Keratinocyte (primary cell): ENCODE measurements around the gene FIP1L1. TPM values are rescaled to one million over a fixed set of nuclear protein-coding genes. Genes with fewer than 3 reads are reported as not detected.

ENCODE experiments used
- DNase-seq: peaks from one replicate; pipeline ENCODE4 v3.0.0-alpha.2; 2011; ENCODE audit warnings: low read depth, missing footprints, low spot score
- FAIRE-seq: peaks from 2 replicates; lab custom pipeline; 2011; peaks lifted over from hg19 to GRCh38; lab: Jason Lieb, UNC
- H2AFZ ChIP-seq: 2 replicates; pipeline ENCODE4 v1.6.0; 2012; ENCODE audit warnings: low read length, control low read depth, inconsistent platforms; ENCODE audit not compliant: control insufficient read depth
- H3K27ac ChIP-seq: 2 replicates; pipeline ENCODE4 v1.5.1; 2011; ENCODE audit warnings: low read length; ENCODE audit not compliant: control insufficient read depth, insufficient read depth
- H3K27me3 ChIP-seq: 3 replicates; pipeline ENCODE4 v1.6.0; 2011; ENCODE audit warnings: low read length; ENCODE audit not compliant: control insufficient read depth, insufficient read depth; ENCODE audit errors: extremely low read depth
- H3K36me3 ChIP-seq, 2 experiments: 2 replicates in 1 of 2; 3 replicates in 1 of 2; pipeline ENCODE4 v1.5.1; 2011; ENCODE audit warnings: low read length in 2 of 2, mild to moderate bottlenecking in 1 of 2; ENCODE audit not compliant: control insufficient read depth in 2 of 2, insufficient read depth in 2 of 2; ENCODE audit errors: extremely low read depth in 1 of 2
- H3K4me1 ChIP-seq: 3 replicates; pipeline ENCODE4 v1.5.1; 2011; ENCODE audit warnings: low read length; ENCODE audit not compliant: control insufficient read depth, insufficient read depth; ENCODE audit errors: extremely low read depth
- H3K4me2 ChIP-seq: 3 replicates; pipeline ENCODE4 v1.6.0; 2011; ENCODE audit warnings: low read depth, low read length; ENCODE audit not compliant: control insufficient read depth, insufficient read depth; ENCODE audit errors: extremely low read depth
- H3K4me3 ChIP-seq, 3 experiments: fragments of 200-600 bp in 1 of 3; sonication (generic) in 1 of 3; 2 replicates in 2 of 3; 3 replicates in 1 of 3; pipeline ENCODE4 v1.5.1; 2011 to 2016; ENCODE audit warnings: low read length in 3 of 3, mild to moderate bottlenecking in 3 of 3, control low read depth in 2 of 3, inconsistent platforms in 1 of 3, low read depth in 1 of 3, mixed read lengths in 1 of 3, mixed run types in 1 of 3, moderate library complexity in 1 of 3; ENCODE audit not compliant: control insufficient read depth in 2 of 3, insufficient read depth in 2 of 3; ENCODE audit errors: extremely low read depth in 1 of 3
- H3K79me2 ChIP-seq: 2 replicates; pipeline ENCODE4 v1.6.0; 2012; ENCODE audit warnings: low read length; ENCODE audit not compliant: control insufficient read depth, insufficient read depth
- H3K9ac ChIP-seq: 3 replicates; pipeline ENCODE4 v1.6.0; 2011; ENCODE audit warnings: low read length; ENCODE audit not compliant: control insufficient read depth, insufficient read depth; ENCODE audit errors: extremely low read depth
- H3K9me1 ChIP-seq: 3 replicates; pipeline ENCODE4 v1.6.0; 2011; ENCODE audit warnings: low read length; ENCODE audit not compliant: control insufficient read depth, insufficient read depth; ENCODE audit errors: extremely low read depth
- H3K9me3 ChIP-seq: 2 replicates; pipeline ENCODE4 v1.5.1; 2012; ENCODE audit warnings: low read depth, low read length; ENCODE audit not compliant: control insufficient read depth
- H4K20me1 ChIP-seq: 3 replicates; pipeline ENCODE4 v1.6.0; 2011; ENCODE audit warnings: low read length; ENCODE audit not compliant: control insufficient read depth, insufficient read depth; ENCODE audit errors: extremely low read depth
- CTCF ChIP-seq, 3 experiments: IDR thresholded peaks in 1 of 3; conservative IDR thresholded peaks in 1 of 3; optimal IDR thresholded peaks in 1 of 3; 2 replicates in 2 of 3; 3 replicates in 1 of 3; pipeline versions ENCODE3 to v1.5.1; 2011; ENCODE audit warnings: low read length in 3 of 3, mild to moderate bottlenecking in 3 of 3, moderate library complexity in 2 of 3, control low read depth in 1 of 3, inconsistent platforms in 1 of 3; ENCODE audit not compliant: insufficient read depth in 2 of 3; ENCODE audit errors: extremely low read depth in 1 of 3
- EZH2 ChIP-seq: IDR thresholded peaks from one replicate; pipeline ENCODE4 v1.6.1; 2012; ENCODE audit warnings: inconsistent platforms, mild to moderate bottlenecking, low read length, moderate library complexity
- dilution Hi-C: fragments of 300-500 bp; cut with MboI; formaldehyde crosslinking; loops from one replicate; pipeline ENCODE4 v1.7.0; 2020; ENCODE audit warnings: low sequenced_read_pairs; ENCODE audit not compliant: extremely low pct_ligation_motif_present
- polyA plus RNA-seq, 5 experiments: library from polyadenylated mRNA; depleted of rRNA in 3 of 5; stranded (reverse) in 3 of 5; stranded (forward) in 1 of 5; unstranded in 1 of 5; fragments of >200 nt; gene quantifications; 1 replicate in 1 of 5; 2 replicates in 3 of 5; 3 replicates in 1 of 5; pipeline versions ENCODE4 v1.2.1 to v1.2.3, GENCODE V29; 2011 to 2012; ENCODE audit warnings: missing spikeins in 2 of 5, low read depth in 1 of 5, low replicate concordance in 1 of 5

The FIP1L1 gene
- polyA plus RNA-seq, 1 donor (not counting 4 experiments of a cell fraction or from before 2014, with no cell fraction given) = 36.7 TPM

DNA sequence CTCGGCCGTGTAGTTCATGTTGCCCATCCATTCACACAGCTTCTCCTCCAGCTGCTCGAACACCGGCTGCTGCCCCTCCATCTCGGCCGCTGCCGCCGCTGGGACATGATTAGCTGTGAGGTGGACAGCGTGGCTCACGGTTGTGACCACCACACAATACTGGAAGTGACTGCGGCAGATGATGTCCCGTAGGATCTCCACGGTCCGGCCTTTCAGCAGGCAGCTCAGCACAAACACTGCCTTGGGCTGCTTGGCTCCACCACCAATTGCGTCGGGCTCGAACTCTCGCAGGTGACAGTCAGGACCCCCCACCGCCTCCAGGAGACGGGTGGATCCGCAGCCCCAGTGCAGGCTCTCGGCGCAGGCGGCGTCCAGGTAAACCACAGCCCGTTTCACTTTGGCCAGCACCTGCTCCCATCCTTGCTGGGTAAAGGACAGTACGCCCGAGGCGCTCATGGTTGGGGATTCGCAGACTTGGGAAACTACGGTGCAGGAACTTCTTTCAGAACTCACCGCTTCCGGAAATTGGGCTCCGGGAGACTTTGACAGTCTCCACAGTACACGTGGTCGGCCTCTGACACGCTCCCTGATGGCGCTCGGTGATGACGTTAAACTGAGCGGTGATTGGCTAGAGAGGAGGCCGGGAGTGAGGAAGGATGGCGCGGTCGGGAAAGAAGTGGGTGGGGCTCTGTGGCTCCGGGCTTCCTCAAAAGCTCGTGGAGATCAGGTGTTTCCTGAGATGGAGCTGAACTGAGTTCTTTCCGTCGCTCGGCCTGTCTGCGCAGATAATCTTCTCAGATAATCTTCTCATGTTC is 11.7 kb upstream of the FIP1L1 start, which contains the start of gene SCFD2:
Gene SCFD2, minus strand, starts transcription at position 576 of the 815 bp plus-strand sequence.
- peak; percentile 82 for FAIRE-seq

GRCh38 chr4:53366301-53366716 is 11.1 kb upstream of the FIP1L1 start:
- Histone ChIP-seq H3K27me3 (no peaks in the 10 kb centered on the region), H3K79me2 (peaks cover 30% of the 10 kb centered on the region), H3K9ac (peak overlapping the region; percentile 60), H4K20me1 (no peaks in the 10 kb centered on the region), H3K27ac (peak overlapping the region; percentile 47), H3K4me1 (peaks cover 13% of the 10 kb centered on the region), H3K4me3 (peak overlapping the region; percentile 63 to 92 (median 75)), H3K4me2 (peak overlapping the region; percentile 95), H3K36me3 (no peaks in the 10 kb centered on the region), H2AFZ (peak overlapping the region; percentile 89), H3K9me1 (no peaks in the 10 kb centered on the region), H3K9me3 (no peaks in the 10 kb centered on the region)
- no peak for TF ChIP-seq EZH2
- TF ChIP-seq CTCF (optimal IDR thresholded peaks at IDR 0.05 in 1 of 3, IDR thresholded peaks at IDR 0.05 in 1 of 3, conservative IDR thresholded peaks at IDR 0.05 in 1 of 3; ENCODE audit: extremely low read depth in 1 of 3, insufficient read depth in 2 of 3, low read length in 3 of 3) = no peak
- dilution Hi-C loops = no loop called here
- no peak for DNase-seq
- FAIRE-seq = no peak

More for the DNA sequence above, 11.7 kb upstream of the FIP1L1 start, which contains the start of gene SCFD2:
- TF ChIP-seq CTCF (optimal IDR thresholded peaks at IDR 0.05 in 1 of 3, IDR thresholded peaks at IDR 0.05 in 1 of 3, conservative IDR thresholded peaks at IDR 0.05 in 1 of 3; ENCODE audit: extremely low read depth in 1 of 3, insufficient read depth in 2 of 3, low read length in 3 of 3) = no peak
- no peak for TF ChIP-seq EZH2
- H3K27me3 ChIP-seq = no peaks in the 10 kb centered on the region
- dilution Hi-C loops = no loop called here
- H3K4me2 ChIP-seq = peak within 1 kb of the TSS; percentile 95
- no peaks in the 10 kb centered on the region for H3K9me3 ChIP-seq
- H3K27ac ChIP-seq = peak within 1 kb of the TSS; percentile 47
- peaks cover 35% of the 10 kb centered on the region for H3K79me2 ChIP-seq
- peak within 1 kb of the TSS; percentile 89 for H2AFZ ChIP-seq
- H3K4me1 ChIP-seq = peaks cover 13% of the 10 kb centered on the region
- H3K4me3 ChIP-seq = peak within 1 kb of the TSS; percentile 63 to 92 (median 75)
- no peaks in the 10 kb centered on the region for H3K9me1 ChIP-seq
- H3K36me3 ChIP-seq = no peaks in the 10 kb centered on the region
- H4K20me1 ChIP-seq = no peaks in the 10 kb centered on the region
- peak; percentile 66 for DNase-seq
- peak within 1 kb of the TSS; percentile 60 for H3K9ac ChIP-seq
